Activated gamma-delta T cell treated with Interleukin-2 at 50 U/mL for 16 hours (primary cell): ENCODE data around the gene FXN.

Experiments used
- DNase-seq: peaks from one replicate; pipeline ENCODE4 v3.0.0-alpha.2; 2020

FXN gene

DNA sequence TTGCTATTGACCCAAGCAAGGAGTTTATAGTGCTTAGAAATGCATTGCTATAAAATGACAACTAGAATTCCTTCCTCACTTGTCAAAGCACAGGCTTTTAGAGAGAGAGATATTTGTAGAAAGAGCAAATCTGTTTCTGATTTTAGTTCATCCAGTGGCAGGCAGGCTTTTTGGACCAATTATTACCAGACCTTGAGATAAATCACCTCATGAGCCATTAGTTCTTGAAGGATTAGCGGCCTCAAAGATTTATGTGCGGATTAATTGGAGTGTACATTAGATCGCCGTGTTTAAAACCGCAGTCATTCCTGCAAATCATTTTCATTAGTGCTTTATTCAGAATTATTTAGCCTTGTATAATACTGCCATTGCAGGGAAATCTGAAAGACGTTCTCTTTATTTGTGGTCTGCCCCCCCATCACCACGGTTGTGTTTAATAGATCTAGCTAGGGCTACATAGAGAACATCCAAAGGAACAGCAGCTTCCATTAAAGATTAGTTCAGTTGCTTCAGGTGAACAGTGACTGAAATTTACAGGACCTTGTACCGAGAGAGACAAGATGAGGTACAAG, 109.7 kb downstream of the FXN start:
- no peak for DNase-seq

DNA sequence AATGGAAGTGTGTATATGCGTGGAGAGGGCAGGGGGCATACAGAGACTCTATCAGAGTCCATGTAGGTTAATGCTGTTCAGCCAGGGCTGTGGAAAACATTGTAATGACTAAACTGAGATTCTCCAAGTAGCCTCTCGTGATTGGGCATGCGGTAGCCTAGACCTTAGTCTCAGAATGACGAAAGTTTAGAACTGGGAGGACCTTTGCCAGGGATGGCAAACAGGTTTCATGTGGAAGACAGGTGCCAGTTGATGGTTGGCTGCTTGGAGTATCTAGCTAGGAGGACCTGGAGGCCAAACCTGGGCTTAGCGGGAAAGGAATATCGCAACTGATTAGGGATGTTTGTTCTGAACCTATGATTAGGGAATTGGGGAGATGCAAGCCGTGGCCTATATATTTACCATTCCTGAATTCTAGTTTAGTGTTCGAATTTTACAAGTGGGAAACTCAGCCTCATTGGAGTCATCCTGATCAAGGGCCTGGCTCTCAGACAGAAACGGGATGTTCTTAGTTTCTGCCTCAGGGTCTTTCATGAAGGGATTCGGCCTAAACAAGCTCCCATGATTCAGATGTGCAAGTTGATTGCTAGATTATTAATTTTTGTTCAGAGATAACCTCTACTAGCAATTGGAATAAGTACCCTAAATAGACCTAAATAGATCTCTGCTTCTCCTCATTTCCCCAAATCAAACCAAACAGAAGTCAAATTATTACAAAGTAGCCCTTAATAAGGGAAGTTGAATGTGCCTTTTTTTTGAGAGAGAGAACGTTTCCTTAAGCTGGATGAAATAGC, 111.7 kb downstream of the FXN start:
- no peak for DNase-seq

DNA sequence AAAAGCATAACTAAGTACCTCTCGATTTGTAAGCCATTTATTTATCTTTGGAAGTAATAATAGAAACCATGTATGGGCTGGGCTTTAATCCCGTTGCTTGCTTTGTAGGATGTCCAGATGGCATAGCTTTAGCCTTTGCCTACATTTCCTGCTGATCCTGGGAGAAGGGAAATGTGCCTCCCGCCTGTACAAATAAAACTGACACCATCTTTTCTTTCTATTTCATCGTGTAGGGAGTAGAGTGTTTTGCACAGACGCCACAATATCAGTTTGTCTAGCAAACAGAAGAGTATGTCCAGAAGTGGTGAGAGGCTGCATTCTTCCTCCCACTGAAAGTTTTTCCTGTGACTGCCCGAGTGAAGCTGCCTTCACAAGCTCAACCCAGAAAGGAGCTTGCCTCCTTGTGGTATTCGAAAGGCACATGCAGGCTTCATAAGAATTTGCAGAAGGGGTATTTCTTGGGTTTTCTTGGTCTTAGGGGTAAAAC, 113.8 kb downstream of the FXN start:
- DNase-seq = no peak
